GM12872 (cell line): ENCODE data around the gene RPL13A.

Experiments
- CTCF ChIP-seq: IDR thresholded peaks from 3 replicates; pipeline ENCODE4 v1.5.1; 2011; ENCODE audit warnings: low read depth, mild to moderate bottlenecking, low read length, moderate library complexity; ENCODE audit not compliant: insufficient read depth

Gene RPL13A

GRCh38 chr19:49487277-49488045 lies at the start of gene RPL13A:
TSS of gene RPL13A (plus strand) at chr19:49487608. CDS start at chr19:49487630, 22 bp downstream.
- TF ChIP-seq CTCF: no peak

- TF ChIP-seq CTCF: no peak
Observed at GRCh38 chr19:49438261-49438660, 49.1 kb upstream of the RPL13A start.

GRCh38 chr19:49439836-49440235 lies 47.6 kb upstream of the RPL13A start:
- no peak for TF ChIP-seq CTCF

- no peak for TF ChIP-seq CTCF
Observed at GRCh38 chr19:49440439-49441209, 46.8 kb upstream of the RPL13A start.

GRCh38 chr19:49441210-49441959 lies 46.0 kb upstream of the RPL13A start, which contains the start of gene SLC17A7:
TSS of gene SLC17A7 (minus strand) at chr19:49441527. CDS start at chr19:49441379, 148 bp downstream.
- TF ChIP-seq CTCF: no peak

- TF ChIP-seq CTCF: no peak
Observed at GRCh38 chr19:49441960-49442350, 45.5 kb upstream of the RPL13A start.

GRCh38 chr19:49442354-49442753 lies 45.1 kb upstream of the RPL13A start:
- TF ChIP-seq CTCF: no peak
